Neural cell (in vitro differentiated cells): Measurements from ENCODE around the gene SRSF2.

Experiments
- CTCF ChIP-seq: fragments of 450-650 bp; IDR thresholded peaks from 2 replicates; pipeline ENCODE4 v1.5.1; 2014; ENCODE audit warnings: antibody characterized with exemption, mild to moderate bottlenecking, moderate library complexity; ENCODE audit not compliant: poor library complexity, severe bottlenecking
- EP300 ChIP-seq: fragments of 450-650 bp; conservative IDR thresholded peaks from 2 replicates; pipeline ENCODE4 v1.6.1; 2014; ENCODE audit warnings: antibody characterized with exemption, mild to moderate bottlenecking, moderate library complexity; ENCODE audit not compliant: poor library complexity, severe bottlenecking
- EZH2 ChIP-seq: fragments of 200-600, 300-800 bp; shearing (Covaris generic), sonication (generic); IDR thresholded peaks from 2 replicates; pipeline ENCODE4 v1.6.1; 2014; ENCODE audit warnings: antibody characterized with exemption, low read length, borderline replicate concordance, mild to moderate bottlenecking; ENCODE audit not compliant: insufficient read depth, poor library complexity, severe bottlenecking
- TAF1 ChIP-seq: IDR thresholded peaks from 2 replicates; pipeline ENCODE4 v1.6.1; 2012; ENCODE audit warnings: low read depth

- TF ChIP-seq CTCF (no peak), TAF1 (no peak), EP300 (no peak), EZH2 (no peak)
These were observed 22.8 kb downstream of the SRSF2 start for GRCh38 chr17:76714336-76714735.
